Neuronal stem cell (in vitro differentiated cells): ENCODE results near the gene SCYL3.

Experiments used
- DNase-seq: peaks from one replicate; pipeline ENCODE4 v3.0.0-alpha.2; 2013; ENCODE audit warnings: low spot score
- H2AFZ ChIP-seq: one replicate; pipeline ENCODE4 v1.6.1; 2013; ENCODE audit warnings: mild to moderate bottlenecking, low read length, inconsistent platforms
- H2AK5ac ChIP-seq: 2 replicates; pipeline ENCODE4 v1.6.1; 2013; ENCODE audit warnings: low read depth, mild to moderate bottlenecking, inconsistent platforms, low read length, moderate library complexity, mixed read lengths
- H2BK120ac ChIP-seq: 2 replicates; pipeline ENCODE4 v1.6.1; 2013; ENCODE audit warnings: low read depth, mild to moderate bottlenecking, inconsistent platforms, low read length, moderate library complexity, mixed read lengths
- H2BK12ac ChIP-seq: one replicate; pipeline ENCODE4 v1.6.1; 2013; ENCODE audit warnings: low read length, inconsistent platforms
- H2BK15ac ChIP-seq: 2 replicates; pipeline ENCODE4 v1.6.1; 2013; ENCODE audit warnings: mild to moderate bottlenecking, low read length, inconsistent platforms, mixed read lengths
- H2BK5ac ChIP-seq: one replicate; pipeline ENCODE4 v1.6.1; 2013; ENCODE audit warnings: inconsistent platforms, mild to moderate bottlenecking, low read length, moderate library complexity
- H3K14ac ChIP-seq: one replicate; pipeline ENCODE4 v1.6.1; 2013; ENCODE audit warnings: low read length, inconsistent platforms
- H3K18ac ChIP-seq: 2 replicates; pipeline ENCODE4 v1.6.1; 2013; ENCODE audit warnings: low read length, inconsistent platforms
- H3K23ac ChIP-seq: 2 replicates; pipeline ENCODE4 v1.6.1; 2013; ENCODE audit warnings: low read depth, mild to moderate bottlenecking, mixed read lengths, low read length, inconsistent platforms; ENCODE audit not compliant: poor library complexity
- H3K27ac ChIP-seq: replicated peaks from 3 replicates; pipeline ENCODE4 v1.5.1; 2013; ENCODE audit warnings: low read length, inconsistent platforms
- H3K27me3 ChIP-seq, 3 experiments: 2 replicates each; pipeline ENCODE4 v1.6.1; 2013; ENCODE audit warnings: low read length in 3 of 3, mild to moderate bottlenecking in 2 of 3, inconsistent platforms in 1 of 3, low read depth in 1 of 3, mixed read lengths in 1 of 3, moderate library complexity in 1 of 3; ENCODE audit not compliant: control insufficient read depth in 3 of 3, insufficient read depth in 3 of 3
- H3K36me3 ChIP-seq, 2 donors: replicated peaks in 1 of 2; 2 replicates each; pipeline ENCODE4 v1.6.1; 2013; ENCODE audit warnings: low read length in 2 of 2; ENCODE audit not compliant: control insufficient read depth in 2 of 2, insufficient read depth in 2 of 2
- H3K4ac ChIP-seq: 2 replicates; pipeline ENCODE4 v1.6.1; 2013; ENCODE audit warnings: inconsistent platforms, mild to moderate bottlenecking, low read length, moderate library complexity
- H3K4me1 ChIP-seq, 2 donors: 1 replicate in 1 of 2; 2 replicates in 1 of 2; pipeline ENCODE4 v1.6.1; 2013; ENCODE audit warnings: low read length in 2 of 2, low read depth in 1 of 2; ENCODE audit not compliant: control insufficient read depth in 2 of 2, insufficient read depth in 1 of 2
- H3K4me2 ChIP-seq: one replicate; pipeline ENCODE4 v1.6.1; 2013; ENCODE audit warnings: mild to moderate bottlenecking, low read length, inconsistent platforms; ENCODE audit not compliant: insufficient read depth, poor library complexity, severe bottlenecking
- H3K4me3 ChIP-seq, 2 donors: 2 replicates each; pipeline ENCODE4 v1.5.1; 2013; ENCODE audit warnings: low read length in 2 of 2, mild to moderate bottlenecking in 2 of 2, inconsistent platforms in 1 of 2, moderate library complexity in 1 of 2
- H3K79me1 ChIP-seq: one replicate; pipeline ENCODE4 v1.6.1; 2013; ENCODE audit warnings: low read depth, mild to moderate bottlenecking, inconsistent platforms, low read length, moderate library complexity
- H3K9ac ChIP-seq: one replicate; pipeline ENCODE4 v1.6.1; 2013; ENCODE audit warnings: mild to moderate bottlenecking, low read depth, low read length, inconsistent platforms; ENCODE audit not compliant: poor library complexity
- H3K9me3 ChIP-seq, 2 donors: replicated peaks in 1 of 2; 2 replicates each; pipeline versions ENCODE3 to v1.6.1; 2013; ENCODE audit warnings: low read length in 2 of 2, mild to moderate bottlenecking in 2 of 2, inconsistent platforms in 1 of 2, low read depth in 1 of 2, mixed read lengths in 1 of 2, moderate library complexity in 1 of 2; ENCODE audit not compliant: control insufficient read depth in 2 of 2, insufficient read depth in 1 of 2
- H4K8ac ChIP-seq: one replicate; pipeline ENCODE4 v1.6.1; 2013; ENCODE audit warnings: low read depth, mild to moderate bottlenecking, inconsistent platforms, low read length, moderate library complexity
- H4K91ac ChIP-seq: one replicate; pipeline ENCODE4 v1.6.1; 2013; ENCODE audit warnings: low read length, low read depth, mild to moderate bottlenecking, inconsistent platforms; ENCODE audit not compliant: poor library complexity
- WGBS, 2 donors: extraction: QIAGEN DNeasy Blood & Tissue Kit; methylation state at CpG; one replicate each; pipeline ENCODE4 v1.1.7; 2013; ENCODE audit warnings: missing lambda C conversion rate in 2 of 2, mixed read lengths in 1 of 2; ENCODE audit not compliant: insufficient read length in 2 of 2, insufficient replicate concordance in 1 of 2; ENCODE audit errors: extremely low coverage in 2 of 2; 5-methylcytosine and 5-hydroxymethylcytosine counted together

Gene SCYL3

DNA sequence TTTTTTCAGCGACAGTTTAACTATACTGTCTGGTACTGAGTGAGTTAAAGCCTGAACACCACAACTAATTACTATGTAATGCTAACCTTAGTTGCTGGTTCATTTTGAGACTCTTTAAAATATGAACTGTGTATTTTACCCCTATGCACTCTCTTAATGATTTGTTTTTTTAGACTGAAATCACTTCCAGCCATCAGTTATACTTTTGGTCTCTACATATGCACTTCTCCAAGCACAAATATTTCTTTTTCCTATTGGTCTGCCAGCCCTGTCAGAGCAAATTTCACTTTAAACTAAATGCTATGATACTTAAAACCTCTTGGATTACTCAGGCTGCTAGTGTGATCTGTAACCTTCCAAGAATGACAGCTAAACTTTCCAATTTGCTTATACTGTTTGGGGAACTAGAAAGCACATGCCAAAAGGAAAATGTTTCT is 38.1 kb upstream of the SCYL3 start:
- H2BK120ac ChIP-seq, result no peak overlapping the region
- no CpG with 5 or more reads among the region's 1 CpG for WGBS, 2 donors
- no peak overlapping the region for H3K23ac ChIP-seq
- H4K8ac ChIP-seq, result no peak overlapping the region
- no peaks in the 10 kb centered on the region for H3K9me3 ChIP-seq
- H3K36me3 ChIP-seq, result no peaks in the 10 kb centered on the region
- DNase-seq, result no peak
- no peaks in the 10 kb centered on the region for H3K4me1 ChIP-seq
- H4K91ac ChIP-seq, result no peak overlapping the region
- no peak overlapping the region for H2BK12ac ChIP-seq
- no peak overlapping the region for H3K14ac ChIP-seq
- no peak overlapping the region for H2BK15ac ChIP-seq
- no peaks in the 10 kb centered on the region for H3K27me3 ChIP-seq
- H3K27ac ChIP-seq, result no peak overlapping the region
- no peaks in the 10 kb centered on the region for H3K79me1 ChIP-seq
- no peak overlapping the region for H2AK5ac ChIP-seq
- no peak overlapping the region for H2BK5ac ChIP-seq
- H3K4me3 ChIP-seq, result no peak overlapping the region
- H3K18ac ChIP-seq, result no peak overlapping the region
- no peak overlapping the region for H3K9ac ChIP-seq
- no peak overlapping the region for H3K4ac ChIP-seq
- no peak overlapping the region for H2AFZ ChIP-seq
- no peak overlapping the region for H3K4me2 ChIP-seq

DNA sequence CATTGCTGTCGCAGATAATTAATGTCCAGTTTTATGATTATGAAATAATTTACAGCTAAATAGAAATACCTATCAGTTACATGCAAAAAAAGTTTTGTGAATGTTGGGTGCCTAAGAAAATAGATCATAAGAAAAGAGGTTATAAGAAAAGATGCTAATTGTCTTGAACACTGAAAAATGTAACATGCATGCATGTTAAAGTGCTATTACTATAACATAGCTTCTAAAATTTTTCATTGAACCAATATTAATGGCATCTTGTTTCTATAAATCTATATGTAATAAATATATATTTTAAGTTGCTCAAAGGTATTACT is 35.5 kb upstream of the SCYL3 start:
- Histone ChIP-seq H3K9ac (no peak overlapping the region), H3K4me3 (no peak overlapping the region), H2BK12ac (no peak overlapping the region), H3K18ac (no peak overlapping the region), H3K27ac (no peak overlapping the region), H3K79me1 (no peaks in the 10 kb centered on the region), H3K9me3 (no peaks in the 10 kb centered on the region), H3K4me1 (no peaks in the 10 kb centered on the region), H3K23ac (no peak overlapping the region), H2BK5ac (no peak overlapping the region), H3K4ac (no peak overlapping the region), H2BK15ac (no peak overlapping the region), H2AFZ (no peak overlapping the region), H2BK120ac (no peak overlapping the region), H2AK5ac (no peak overlapping the region), H3K27me3 (no peaks in the 10 kb centered on the region), H3K4me2 (no peak overlapping the region), H3K14ac (no peak overlapping the region), H4K8ac (no peak overlapping the region), H3K36me3 (no peaks in the 10 kb centered on the region), H4K91ac (no peak overlapping the region)
- WGBS, 2 donors, result no CpG with 5 or more reads among the region's 1 CpG
- DNase-seq, result no peak

DNA sequence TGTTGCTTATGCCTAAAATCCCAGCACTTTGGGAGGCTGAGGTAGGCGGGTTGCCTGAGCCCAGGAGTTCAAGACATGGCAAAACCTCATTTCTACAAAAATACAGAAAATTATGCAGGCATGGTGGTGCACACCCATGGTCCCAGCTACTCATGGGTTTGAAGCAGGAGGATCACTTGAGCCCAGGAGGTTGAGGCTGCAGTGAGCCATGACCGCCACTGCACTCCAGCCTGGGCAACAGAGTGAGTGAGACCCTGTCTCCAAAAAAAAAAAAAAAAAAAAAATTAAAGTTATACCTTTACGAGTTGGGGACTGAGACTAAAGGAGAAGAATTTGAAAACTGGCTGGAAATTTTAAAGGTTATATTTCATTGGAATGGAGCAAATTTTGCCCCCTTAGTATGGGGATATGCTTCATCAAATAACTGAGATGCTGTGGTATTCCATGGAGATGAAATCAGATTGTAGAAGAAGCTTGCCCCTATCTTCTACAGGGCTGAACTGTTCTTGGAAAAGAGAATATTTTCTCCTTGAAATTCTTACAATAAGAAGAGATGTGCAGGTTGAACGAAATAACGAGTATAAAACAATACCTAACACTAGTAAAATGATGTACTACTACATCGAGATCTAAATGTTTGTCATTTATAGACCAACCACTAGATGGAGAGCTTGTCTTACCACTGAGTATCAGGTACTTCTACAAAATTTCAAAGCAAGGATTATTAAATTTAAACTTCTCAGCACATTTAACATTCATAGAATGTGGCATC is 34.9 kb upstream of the SCYL3 start:
- no peaks in the 10 kb centered on the region for H3K4me1 ChIP-seq
- H3K79me1 ChIP-seq, result no peaks in the 10 kb centered on the region
- H2BK120ac ChIP-seq, result no peak overlapping the region
- no peaks in the 10 kb centered on the region for H3K27me3 ChIP-seq
- H3K23ac ChIP-seq, result no peak overlapping the region
- H2BK5ac ChIP-seq, result no peak overlapping the region
- H3K9ac ChIP-seq, result no peak overlapping the region
- peak overlapping the region; percentile 67 for H2AFZ ChIP-seq
- H3K36me3 ChIP-seq, result no peaks in the 10 kb centered on the region
- no peak overlapping the region for H3K4me2 ChIP-seq
- peak; percentile 11 for DNase-seq
- no peak overlapping the region for H3K4me3 ChIP-seq
- H3K14ac ChIP-seq, result no peak overlapping the region
- H4K91ac ChIP-seq, result no peak overlapping the region
- no CpG with 5 or more reads among the region's 6 CpGs for WGBS, 2 donors
- H3K4ac ChIP-seq, result no peak overlapping the region
- no peak overlapping the region for H3K27ac ChIP-seq
- H2BK15ac ChIP-seq, result no peak overlapping the region
- H3K9me3 ChIP-seq, result no peaks in the 10 kb centered on the region
- H2BK12ac ChIP-seq, result no peak overlapping the region
- no peak overlapping the region for H2AK5ac ChIP-seq
- H4K8ac ChIP-seq, result no peak overlapping the region
- H3K18ac ChIP-seq, result no peak overlapping the region

DNA sequence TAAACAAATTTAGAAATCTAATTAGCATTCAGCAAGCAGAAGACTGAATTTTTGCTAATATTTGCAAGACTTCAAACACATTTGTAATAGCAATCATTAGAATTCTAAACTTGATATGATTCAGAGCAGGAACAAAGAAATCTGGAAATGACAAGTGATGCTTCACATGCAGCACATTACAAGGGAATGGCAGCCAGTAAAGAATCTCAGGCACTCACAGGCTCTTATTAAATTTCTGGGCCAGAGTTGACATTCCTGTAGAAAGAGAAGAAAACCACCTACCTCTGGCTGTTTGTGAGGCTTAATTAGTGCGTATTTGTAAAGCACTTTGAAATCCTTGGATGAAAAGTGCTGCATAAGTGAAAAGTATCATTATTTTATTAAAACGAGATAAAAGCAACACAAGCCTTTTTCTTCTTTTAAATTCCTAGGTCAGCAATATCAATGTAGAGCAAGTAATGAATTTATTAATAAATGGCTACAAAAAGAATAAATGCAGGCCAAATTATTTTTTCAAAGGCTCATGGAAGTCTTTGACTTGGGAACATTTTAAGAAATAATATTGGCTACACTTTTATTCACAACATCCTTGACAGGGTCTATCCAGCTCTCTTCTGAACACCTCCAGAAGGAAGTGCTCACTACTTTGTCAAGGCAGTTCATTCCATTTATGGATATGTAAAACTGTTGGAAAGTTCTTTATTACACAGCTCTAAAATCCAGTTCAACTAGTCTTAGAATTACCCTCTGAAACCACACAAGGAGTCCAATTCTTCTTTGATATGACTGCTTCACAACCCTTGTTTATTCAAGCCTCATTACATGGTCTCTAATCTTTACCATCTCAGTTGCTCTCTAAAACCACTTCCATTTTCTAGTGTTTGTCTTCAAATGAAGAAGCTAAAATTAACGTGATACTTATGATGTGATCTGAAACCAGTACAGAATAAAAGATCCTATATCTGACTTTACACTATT is 32.1 kb upstream of the SCYL3 start:
- Histone ChIP-seq H3K36me3 (no peaks in the 10 kb centered on the region), H3K23ac (no peak overlapping the region), H3K9me3 (no peaks in the 10 kb centered on the region), H3K27me3 (no peaks in the 10 kb centered on the region), H4K91ac (no peak overlapping the region), H3K4ac (no peak overlapping the region), H2AFZ (no peak overlapping the region), H3K14ac (no peak overlapping the region), H3K4me2 (no peak overlapping the region), H3K18ac (no peak overlapping the region), H4K8ac (no peak overlapping the region), H3K27ac (no peak overlapping the region), H3K4me3 (no peak overlapping the region), H2BK120ac (no peak overlapping the region), H2BK12ac (no peak overlapping the region), H2BK15ac (no peak overlapping the region), H3K9ac (no peak overlapping the region), H2BK5ac (no peak overlapping the region), H3K79me1 (no peaks in the 10 kb centered on the region), H3K4me1 (no peaks in the 10 kb centered on the region), H2AK5ac (no peak overlapping the region)
- peak; percentile 9 for DNase-seq
- no CpG with 5 or more reads among the region's 3 CpGs for WGBS, 2 donors
